GM18505 (cell line): Measurements from ENCODE around the gene ACSM6.

Experiments
- ATAC-seq: cut with Tn5 transposase; IDR thresholded peaks from one replicate; pipeline ENCODE4 v1.9.1; 2021; ENCODE audit not compliant: unreplicated experiment
- POLR2A ChIP-seq: IDR thresholded peaks from 4 replicates; pipeline ENCODE4 v1.6.1; 2011; ENCODE audit warnings: borderline replicate concordance; ENCODE audit not compliant: insufficient read depth, insufficient read length; ENCODE audit errors: extremely low read depth

ACSM6 gene

GRCh38 chr10:95243318-95243617, 49.2 kb downstream of the ACSM6 start:
- no peak for ATAC-seq
- TF ChIP-seq POLR2A: no peak

DNA sequence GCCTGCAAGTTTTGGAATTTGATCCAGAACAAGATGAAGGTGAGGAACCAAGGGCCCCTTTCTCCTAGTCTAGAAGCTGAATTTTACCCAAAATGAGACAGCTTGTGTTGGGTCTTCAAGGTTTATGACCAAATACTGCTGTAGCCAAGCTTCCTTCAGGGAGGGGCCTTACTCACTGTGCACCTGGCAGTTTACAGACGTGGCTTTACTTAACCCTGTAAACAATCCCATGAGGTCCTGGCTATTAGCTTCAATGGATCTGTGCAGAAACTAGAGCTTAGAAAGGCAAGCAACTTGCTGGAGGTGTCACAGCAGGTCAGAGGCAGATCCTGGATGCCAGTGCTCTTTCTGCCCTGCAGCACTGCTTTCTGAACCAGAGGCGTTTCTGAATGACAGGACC, 50.1 kb downstream of the ACSM6 start:
- TF ChIP-seq POLR2A: no peak

GRCh38 chr10:95245425-95246055, 51.5 kb downstream of the ACSM6 start:
- ATAC-seq: peak; percentile 75
- no peak for TF ChIP-seq POLR2A

More for the DNA sequence above, 50.1 kb downstream of the ACSM6 start:
- ATAC-seq: no peak

DNA sequence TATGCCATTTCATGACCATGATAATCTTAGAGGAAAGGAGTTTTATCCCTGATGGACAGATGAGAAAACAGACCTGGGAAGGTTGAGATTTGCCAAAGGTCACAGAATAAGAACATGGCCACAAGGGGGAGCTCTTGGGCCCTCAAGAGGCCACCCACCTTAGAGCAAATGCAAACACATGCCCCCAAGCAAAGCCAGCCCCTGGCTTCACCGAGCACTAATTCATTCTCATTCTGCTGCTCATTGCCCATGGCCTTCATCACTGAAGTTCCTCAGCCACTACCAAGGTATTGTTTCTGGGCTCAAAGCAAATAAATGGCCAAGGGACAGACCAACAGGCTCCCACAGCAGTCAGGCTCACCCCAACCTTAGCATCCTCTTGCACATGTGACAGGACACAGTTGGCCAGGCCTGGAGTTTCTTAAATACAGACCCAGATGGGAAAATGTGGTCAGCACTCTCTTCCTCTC, 52.6 kb downstream of the ACSM6 start:
- TF ChIP-seq POLR2A: no peak

GRCh38 chr10:95247200-95247880, 53.3 kb downstream of the ACSM6 start:
- no peak for ATAC-seq
- no peak for TF ChIP-seq POLR2A

More for the DNA sequence above, 52.6 kb downstream of the ACSM6 start:
- ATAC-seq: no peak

- ATAC-seq: no peak
- TF ChIP-seq POLR2A: no peak
These were observed 54.0 kb downstream of the ACSM6 start for GRCh38 chr10:95247881-95248583.

GRCh38 chr10:95248989-95249388, 55.0 kb downstream of the ACSM6 start:
- no peak for ATAC-seq
- TF ChIP-seq POLR2A: no peak

DNA sequence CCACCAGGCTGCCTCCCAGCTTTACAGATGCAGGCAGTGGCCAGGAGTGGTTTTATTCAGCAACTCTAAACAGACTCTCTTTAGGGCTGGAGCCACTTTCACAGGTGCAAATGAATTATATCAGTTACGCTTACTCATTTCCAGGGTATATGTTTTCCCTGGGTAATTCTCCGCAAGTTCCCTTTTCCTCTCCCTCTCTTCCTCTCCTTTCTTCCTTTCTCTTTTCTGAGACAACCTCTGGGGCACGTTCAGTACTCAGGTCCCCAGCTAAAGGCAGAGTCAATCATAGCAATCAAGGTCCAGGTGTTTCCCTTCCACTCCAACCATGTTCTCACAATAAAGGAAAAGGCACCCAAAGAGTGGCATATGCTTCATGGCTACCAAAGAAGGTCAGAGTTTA, 55.4 kb downstream of the ACSM6 start:
- no peak for TF ChIP-seq POLR2A
- no peak for ATAC-seq

- no peak for TF ChIP-seq POLR2A
- ATAC-seq: no peak
These were observed 56.8 kb downstream of the ACSM6 start for GRCh38 chr10:95250856-95251255.

DNA sequence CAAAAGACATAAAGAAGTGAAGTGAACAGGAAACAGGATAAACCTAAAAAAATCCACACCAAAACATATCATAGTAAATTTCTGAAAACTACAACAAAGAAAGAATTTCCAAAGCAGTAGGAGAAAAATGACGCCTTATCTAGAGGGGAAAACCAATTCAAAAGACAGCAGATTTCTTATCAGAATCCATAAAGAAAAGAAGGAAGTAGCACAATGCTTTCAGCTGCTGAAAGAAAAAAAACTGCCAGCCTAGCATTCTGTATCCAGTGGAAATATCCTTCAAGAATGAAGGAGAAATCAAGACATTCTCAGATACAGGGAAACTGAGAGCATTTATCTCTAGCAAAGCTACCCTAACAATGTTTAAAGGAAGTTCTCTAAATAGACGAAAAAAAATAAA, 59.0 kb downstream of the ACSM6 start:
- TF ChIP-seq POLR2A: no peak
- no peak for ATAC-seq

DNA sequence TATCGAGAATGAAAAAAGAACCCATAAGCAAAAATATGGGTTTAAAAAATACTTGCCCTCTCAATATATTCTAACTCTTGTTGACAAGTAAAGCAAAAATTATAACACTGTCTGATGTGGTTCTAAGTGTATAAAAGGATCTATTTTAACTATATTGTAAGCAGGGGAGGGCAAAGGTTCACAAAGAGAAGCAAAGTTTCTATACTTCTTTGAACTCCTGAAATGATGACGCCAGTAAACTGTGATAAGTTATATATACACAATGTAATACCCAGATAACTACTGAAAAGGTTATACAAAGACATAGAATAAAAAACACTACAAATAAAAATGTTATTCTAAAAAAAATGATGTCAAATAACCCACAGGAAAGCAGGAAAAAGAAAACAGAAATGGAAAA, 59.6 kb downstream of the ACSM6 start:
- no peak for ATAC-seq
- no peak for TF ChIP-seq POLR2A

DNA sequence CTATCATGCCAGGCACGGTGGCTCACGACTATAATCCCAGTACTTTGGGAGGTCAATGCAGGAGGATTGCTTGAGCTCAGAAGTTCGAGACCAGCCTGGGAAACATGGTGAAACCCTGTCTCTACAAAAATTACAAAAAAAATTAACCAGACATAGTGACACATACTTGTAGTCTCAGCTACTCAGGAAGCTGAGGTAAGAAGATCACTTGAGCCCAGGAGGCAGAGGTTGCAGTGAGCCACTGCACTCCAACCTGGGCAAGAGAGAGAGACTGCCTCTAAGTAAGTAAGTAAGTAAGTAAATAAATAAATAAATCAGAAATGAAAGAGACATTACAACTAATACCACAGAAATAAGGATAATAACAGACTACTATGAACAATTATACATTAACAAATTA, 60.6 kb downstream of the ACSM6 start:
- ATAC-seq: no peak
- no peak for TF ChIP-seq POLR2A

DNA sequence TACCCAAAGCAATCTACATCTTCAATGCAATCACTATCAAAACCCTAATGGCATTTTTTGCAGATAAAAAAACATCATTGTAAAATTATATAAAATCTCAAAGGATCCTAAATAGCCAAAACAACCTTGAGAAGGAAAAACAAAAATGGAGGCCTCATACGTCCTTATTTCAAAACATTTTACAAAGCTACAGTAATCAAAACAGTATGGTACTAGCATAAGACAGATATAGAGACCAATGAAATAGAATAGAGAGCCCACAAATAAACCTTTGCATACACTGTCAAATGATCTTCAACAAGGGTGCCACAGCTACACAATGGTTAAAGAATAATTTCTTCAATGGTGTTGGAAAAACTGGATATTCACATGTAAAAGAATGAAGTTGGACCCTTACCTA, 62.2 kb downstream of the ACSM6 start:
- ATAC-seq: no peak
- TF ChIP-seq POLR2A: no peak

DNA sequence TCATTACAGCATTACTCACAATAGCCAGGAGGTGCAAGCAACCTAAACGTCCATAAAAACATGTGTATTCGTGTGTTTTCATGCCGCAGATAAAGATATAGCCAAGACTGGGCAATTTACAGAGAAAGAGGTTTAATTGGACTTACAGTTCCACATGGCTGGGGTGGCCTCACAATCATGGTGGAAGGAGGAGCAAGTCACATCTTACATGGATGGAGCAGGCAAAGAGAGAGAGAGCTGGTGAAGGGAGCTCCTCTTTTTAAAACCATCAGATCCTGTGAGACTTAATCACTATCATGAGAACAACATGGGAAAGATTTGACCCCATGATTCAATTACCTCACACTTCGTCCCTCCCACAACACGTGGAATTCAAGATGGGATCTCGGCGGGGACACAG, 63.8 kb downstream of the ACSM6 start:
- ATAC-seq: no peak
- no peak for TF ChIP-seq POLR2A

GRCh38 chr10:95260397-95260881, 66.4 kb downstream of the ACSM6 start:
- ATAC-seq: no peak
- no peak for TF ChIP-seq POLR2A
